ENCODE measurements around the gene NOX3.

NOX3 gene

DNA sequence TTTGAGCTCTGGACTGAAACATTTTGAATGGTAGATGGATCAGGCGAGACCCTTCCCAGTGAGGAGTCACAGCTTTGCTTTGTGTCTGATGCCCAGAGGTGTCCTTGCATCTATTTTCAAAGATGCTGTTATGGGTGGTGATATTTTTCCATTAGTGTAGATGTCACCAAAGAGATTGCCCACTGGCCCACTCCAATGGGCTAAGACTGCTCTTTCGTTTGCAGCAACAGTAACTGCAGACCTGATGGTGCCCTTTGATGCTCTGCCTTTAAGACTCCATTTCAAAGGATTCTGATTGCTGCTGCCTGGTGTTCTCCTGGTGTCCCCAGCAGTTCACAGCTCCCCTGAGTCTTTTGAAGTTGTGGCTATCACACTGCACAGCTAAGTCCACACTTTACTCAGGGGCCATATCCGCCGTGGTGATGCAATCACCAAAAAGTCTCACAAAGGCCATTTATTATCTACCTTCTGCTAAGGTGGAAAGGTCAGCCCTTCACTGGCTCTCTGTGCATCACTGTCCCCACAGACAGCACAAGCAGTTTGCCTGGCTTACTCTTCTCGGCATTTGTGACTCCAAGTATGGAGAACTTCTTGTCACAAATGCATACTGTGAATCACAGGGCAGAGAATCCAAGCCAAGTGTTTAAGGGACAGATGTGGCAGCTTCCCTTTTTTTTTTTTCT lies 56.4 kb downstream of the NOX3 start:
- TF ChIP-seq, protein P1, sequence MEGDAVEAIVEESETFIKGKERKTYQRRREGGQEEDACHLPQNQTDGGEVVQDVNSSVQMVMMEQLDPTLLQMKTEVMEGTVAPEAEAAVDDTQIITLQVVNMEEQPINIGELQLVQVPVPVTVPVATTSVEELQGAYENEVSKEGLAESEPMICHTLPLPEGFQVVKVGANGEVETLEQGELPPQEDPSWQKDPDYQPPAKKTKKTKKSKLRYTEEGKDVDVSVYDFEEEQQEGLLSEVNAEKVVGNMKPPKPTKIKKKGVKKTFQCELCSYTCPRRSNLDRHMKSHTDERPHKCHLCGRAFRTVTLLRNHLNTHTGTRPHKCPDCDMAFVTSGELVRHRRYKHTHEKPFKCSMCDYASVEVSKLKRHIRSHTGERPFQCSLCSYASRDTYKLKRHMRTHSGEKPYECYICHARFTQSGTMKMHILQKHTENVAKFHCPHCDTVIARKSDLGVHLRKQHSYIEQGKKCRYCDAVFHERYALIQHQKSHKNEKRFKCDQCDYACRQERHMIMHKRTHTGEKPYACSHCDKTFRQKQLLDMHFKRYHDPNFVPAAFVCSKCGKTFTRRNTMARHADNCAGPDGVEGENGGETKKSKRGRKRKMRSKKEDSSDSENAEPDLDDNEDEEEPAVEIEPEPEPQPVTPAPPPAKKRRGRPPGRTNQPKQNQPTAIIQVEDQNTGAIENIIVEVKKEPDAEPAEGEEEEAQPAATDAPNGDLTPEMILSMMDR (IDR thresholded peaks at IDR 0.05; ENCODE audit: extremely low read depth, insufficient read depth, missing control alignments): no peak
- DNase-seq (ENCODE audit: low spot score): no peak
- in situ Hi-C loops (cut with MboI; ENCODE audit: low pct_unique_long_range_greater_than_20kb, low sequenced_read_pairs, unreplicated experiment): no loop called here

DNA sequence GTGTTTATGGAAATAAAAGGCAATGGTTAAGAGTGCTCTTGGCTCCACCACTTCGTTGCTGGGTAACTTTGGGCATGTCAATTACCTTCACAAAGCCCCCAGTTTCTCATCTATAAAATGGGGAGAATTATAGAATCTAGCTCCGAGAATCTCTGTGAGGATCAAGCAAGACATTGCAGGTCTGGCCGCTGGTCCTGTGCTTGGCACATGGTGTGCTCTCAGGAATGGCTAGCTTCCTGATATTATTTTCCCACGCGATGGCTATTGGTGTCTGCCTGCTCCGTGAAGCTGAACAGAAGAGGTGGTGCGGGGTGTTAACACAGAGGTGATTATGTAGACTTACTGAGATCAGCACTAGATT lies 57.0 kb downstream of the NOX3 start:
- DNase-seq (ENCODE audit: low spot score): no peak
- in situ Hi-C loops (cut with MboI; ENCODE audit: low pct_unique_long_range_greater_than_20kb, low sequenced_read_pairs, unreplicated experiment): no loop called here
- TF ChIP-seq, protein P1 (IDR thresholded peaks at IDR 0.05; ENCODE audit: extremely low read depth, insufficient read depth, missing control alignments): no peak

DNA sequence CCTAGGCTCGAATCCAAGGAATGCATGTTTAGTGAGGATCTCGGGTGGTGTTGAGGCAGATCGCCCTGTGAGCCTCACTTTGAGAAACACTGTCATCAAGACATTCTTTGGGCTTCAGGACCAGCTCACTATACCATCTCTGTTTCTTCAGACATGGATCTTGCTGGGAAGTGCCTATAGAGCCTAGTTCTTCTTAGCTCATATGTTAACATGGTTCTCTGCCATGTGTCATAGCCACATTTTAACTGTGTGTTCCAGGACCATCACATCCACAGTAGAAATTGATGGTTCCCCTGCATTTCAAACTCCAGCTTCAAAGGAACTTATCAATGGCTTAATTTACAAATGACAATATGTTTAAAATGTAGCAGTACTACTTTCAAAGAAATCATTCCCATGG lies 57.4 kb downstream of the NOX3 start:
- no peak for DNase-seq (ENCODE audit: low spot score)
- in situ Hi-C loops (cut with MboI; ENCODE audit: low pct_unique_long_range_greater_than_20kb, low sequenced_read_pairs, unreplicated experiment): no loop called here
- TF ChIP-seq, protein P1 (IDR thresholded peaks at IDR 0.05; ENCODE audit: extremely low read depth, insufficient read depth, missing control alignments): no peak

DNA sequence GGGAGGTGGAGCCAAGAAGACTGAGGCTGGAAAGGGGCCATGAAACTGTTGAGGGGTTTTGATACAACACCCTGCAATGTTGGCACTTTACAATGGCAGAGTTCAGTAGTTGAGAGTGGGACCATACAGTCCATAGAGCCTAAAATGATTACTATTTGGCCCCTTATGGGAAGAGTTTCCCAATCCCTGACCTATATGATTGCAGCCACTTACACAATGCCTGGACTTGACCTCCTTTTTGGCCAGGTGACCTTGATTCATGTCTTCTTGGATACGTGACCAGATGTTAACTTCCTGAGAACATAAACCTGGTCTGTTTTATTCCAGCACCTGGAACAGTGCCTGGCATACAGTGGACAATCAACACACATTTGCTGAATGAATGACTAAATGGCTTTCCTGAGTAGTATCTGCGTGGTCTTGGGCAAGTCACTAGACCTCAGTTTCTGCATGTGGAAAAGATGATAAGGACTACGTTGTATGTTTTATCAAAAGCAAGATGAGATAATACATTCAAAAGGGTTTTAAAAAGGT lies 58.4 kb downstream of the NOX3 start:
- DNase-seq (ENCODE audit: low spot score): no peak
- in situ Hi-C loops (cut with MboI; ENCODE audit: low pct_unique_long_range_greater_than_20kb, low sequenced_read_pairs, unreplicated experiment): no loop called here
- TF ChIP-seq, protein P1 (IDR thresholded peaks at IDR 0.05; ENCODE audit: extremely low read depth, insufficient read depth, missing control alignments): no peak

DNA sequence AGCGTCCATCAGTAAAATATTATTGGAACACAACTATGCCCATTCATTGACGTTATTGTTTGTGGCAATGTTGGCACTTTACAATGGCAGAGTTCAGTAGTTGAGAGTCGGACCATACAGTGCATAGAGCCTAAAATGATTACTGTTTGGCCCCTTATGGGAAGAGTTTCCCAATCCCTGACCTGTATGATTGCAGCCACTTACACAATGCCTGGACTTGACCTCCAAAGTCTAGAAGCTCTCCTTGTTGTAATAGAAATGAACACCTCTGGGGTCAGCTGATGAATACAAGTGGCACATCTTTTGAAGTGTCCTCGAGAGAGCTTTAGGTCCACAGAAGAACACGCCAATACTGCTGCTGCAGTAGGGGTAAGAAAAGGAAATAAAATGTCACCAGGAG lies 59.0 kb downstream of the NOX3 start:
- TF ChIP-seq, protein P1 (IDR thresholded peaks at IDR 0.05; ENCODE audit: extremely low read depth, insufficient read depth, missing control alignments): no peak

DNA sequence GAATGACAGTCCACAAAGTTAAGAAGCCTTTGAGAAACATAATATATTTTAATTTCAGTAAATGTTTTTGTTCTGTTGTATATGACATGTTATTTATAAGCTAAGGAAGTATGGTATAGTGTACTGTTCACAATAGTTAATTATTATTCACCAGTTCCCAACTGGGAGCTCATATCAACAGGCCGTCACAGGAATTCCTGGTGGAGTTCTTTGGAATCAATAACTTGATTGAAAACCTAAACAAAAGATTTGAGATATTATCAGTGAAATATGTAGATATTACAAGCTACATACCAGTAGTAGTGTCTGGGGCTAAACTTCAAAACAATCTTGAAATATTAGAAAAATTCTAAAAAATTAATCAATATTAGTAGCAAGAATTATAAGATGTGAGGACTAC lies 60.3 kb downstream of the NOX3 start:
- TF ChIP-seq, protein P1 (IDR thresholded peaks at IDR 0.05; ENCODE audit: extremely low read depth, insufficient read depth, missing control alignments): no peak
- in situ Hi-C loops (cut with MboI; ENCODE audit: low pct_unique_long_range_greater_than_20kb, low sequenced_read_pairs, unreplicated experiment): no loop called here

More for the DNA sequence above, 59.0 kb downstream of the NOX3 start:
- in situ Hi-C loops (cut with MboI; ENCODE audit: low pct_unique_long_range_greater_than_20kb, low sequenced_read_pairs, unreplicated experiment): no loop called here
- DNase-seq (ENCODE audit: low spot score): no peak

More for the DNA sequence above, 60.3 kb downstream of the NOX3 start:
- DNase-seq (ENCODE audit: low spot score): no peak
